GM19328 (cell line): ENCODE data around the gene GAS7.

ENCODE experiments used
- ATAC-seq: cut with Tn5 transposase; IDR thresholded peaks from one replicate; pipeline ENCODE4 v1.9.1; 2021; ENCODE audit warnings: mild to moderate bottlenecking, moderate library complexity; ENCODE audit not compliant: unreplicated experiment

The GAS7 gene

GRCh38 chr17:9956474-9957131 is 241.8 kb downstream of the GAS7 start:
- no peak for ATAC-seq

GRCh38 chr17:9953492-9953891 is 244.9 kb downstream of the GAS7 start:
- ATAC-seq = no peak

GRCh38 chr17:9951803-9952202 is 246.6 kb downstream of the GAS7 start:
- no peak for ATAC-seq

- ATAC-seq = no peak
Observed at GRCh38 chr17:9948928-9949327, 249.5 kb downstream of the GAS7 start.

- ATAC-seq = no peak
Observed at GRCh38 chr17:9944704-9945103, 253.7 kb downstream of the GAS7 start.

GRCh38 chr17:9943343-9943742 is 255.1 kb downstream of the GAS7 start:
- no peak for ATAC-seq

GRCh38 chr17:9942885-9943284 is 255.5 kb downstream of the GAS7 start:
- ATAC-seq = no peak

- ATAC-seq = no peak
Observed at GRCh38 chr17:9941305-9941704, 257.1 kb downstream of the GAS7 start.

GRCh38 chr17:9940841-9941240 is 257.6 kb downstream of the GAS7 start:
- ATAC-seq = no peak

- no peak for ATAC-seq
Observed at GRCh38 chr17:9938764-9939163, 259.6 kb downstream of the GAS7 start.

- ATAC-seq = no peak
Observed at GRCh38 chr17:9937901-9938300, 260.5 kb downstream of the GAS7 start.

- ATAC-seq = no peak
Observed at GRCh38 chr17:9937241-9937761, 261.1 kb downstream of the GAS7 start.

GRCh38 chr17:9936095-9936494 is 262.3 kb downstream of the GAS7 start:
- no peak for ATAC-seq

GRCh38 chr17:9935408-9935807 is 263.0 kb downstream of the GAS7 start:
- no peak for ATAC-seq

- no peak for ATAC-seq
Observed at GRCh38 chr17:9934331-9934730, 264.1 kb downstream of the GAS7 start.

GRCh38 chr17:9932491-9932890 is 265.9 kb downstream of the GAS7 start:
- ATAC-seq = no peak

GRCh38 chr17:9931144-9931741 is 267.2 kb downstream of the GAS7 start:
- no peak for ATAC-seq

GRCh38 chr17:9929871-9930270 is 268.5 kb downstream of the GAS7 start:
- no peak for ATAC-seq

GRCh38 chr17:9928601-9929333 is 269.6 kb downstream of the GAS7 start:
- ATAC-seq = no peak

- no peak for ATAC-seq
Observed at GRCh38 chr17:9926150-9926804, 272.1 kb downstream of the GAS7 start.

GRCh38 chr17:9925457-9925856 is 272.9 kb downstream of the GAS7 start:
- ATAC-seq = no peak
